Panc1 (cell line): ENCODE data around the gene RABL3.

Experiments
- POLR2AphosphoS5 ChIP-seq: IDR thresholded peaks from 2 replicates; pipeline ENCODE4 v1.6.1; 2012; ENCODE audit warnings: mild to moderate bottlenecking, low read depth, low read length, moderate library complexity
- SIN3A ChIP-seq: IDR thresholded peaks from 2 replicates; pipeline ENCODE4 v1.6.1; 2012; ENCODE audit warnings: low read depth, mild to moderate bottlenecking, low read length, moderate library complexity, borderline replicate concordance; ENCODE audit not compliant: insufficient read depth
- TF ChIP-seq, protein P1 (sequence below): fragments of 450-650 bp; IDR thresholded peaks from 2 replicates; pipeline ENCODE4 v1.5.1; 2017; ENCODE audit warnings: mild to moderate bottlenecking
- TF ChIP-seq, protein P2 (sequence below), 2 experiments: IDR thresholded peaks; 2 replicates each; pipeline ENCODE4 v1.6.1; 2011 to 2012; ENCODE audit warnings: low read depth in 2 of 2, control low read depth in 1 of 2, low read length in 1 of 2, mild to moderate bottlenecking in 1 of 2, moderate library complexity in 1 of 2; ENCODE audit not compliant: insufficient read depth in 1 of 2

- TF ChIP-seq, protein P1, sequence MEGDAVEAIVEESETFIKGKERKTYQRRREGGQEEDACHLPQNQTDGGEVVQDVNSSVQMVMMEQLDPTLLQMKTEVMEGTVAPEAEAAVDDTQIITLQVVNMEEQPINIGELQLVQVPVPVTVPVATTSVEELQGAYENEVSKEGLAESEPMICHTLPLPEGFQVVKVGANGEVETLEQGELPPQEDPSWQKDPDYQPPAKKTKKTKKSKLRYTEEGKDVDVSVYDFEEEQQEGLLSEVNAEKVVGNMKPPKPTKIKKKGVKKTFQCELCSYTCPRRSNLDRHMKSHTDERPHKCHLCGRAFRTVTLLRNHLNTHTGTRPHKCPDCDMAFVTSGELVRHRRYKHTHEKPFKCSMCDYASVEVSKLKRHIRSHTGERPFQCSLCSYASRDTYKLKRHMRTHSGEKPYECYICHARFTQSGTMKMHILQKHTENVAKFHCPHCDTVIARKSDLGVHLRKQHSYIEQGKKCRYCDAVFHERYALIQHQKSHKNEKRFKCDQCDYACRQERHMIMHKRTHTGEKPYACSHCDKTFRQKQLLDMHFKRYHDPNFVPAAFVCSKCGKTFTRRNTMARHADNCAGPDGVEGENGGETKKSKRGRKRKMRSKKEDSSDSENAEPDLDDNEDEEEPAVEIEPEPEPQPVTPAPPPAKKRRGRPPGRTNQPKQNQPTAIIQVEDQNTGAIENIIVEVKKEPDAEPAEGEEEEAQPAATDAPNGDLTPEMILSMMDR = no peak
- TF ChIP-seq POLR2AphosphoS5 = no peak
- TF ChIP-seq SIN3A = no peak
- TF ChIP-seq, protein P2, sequence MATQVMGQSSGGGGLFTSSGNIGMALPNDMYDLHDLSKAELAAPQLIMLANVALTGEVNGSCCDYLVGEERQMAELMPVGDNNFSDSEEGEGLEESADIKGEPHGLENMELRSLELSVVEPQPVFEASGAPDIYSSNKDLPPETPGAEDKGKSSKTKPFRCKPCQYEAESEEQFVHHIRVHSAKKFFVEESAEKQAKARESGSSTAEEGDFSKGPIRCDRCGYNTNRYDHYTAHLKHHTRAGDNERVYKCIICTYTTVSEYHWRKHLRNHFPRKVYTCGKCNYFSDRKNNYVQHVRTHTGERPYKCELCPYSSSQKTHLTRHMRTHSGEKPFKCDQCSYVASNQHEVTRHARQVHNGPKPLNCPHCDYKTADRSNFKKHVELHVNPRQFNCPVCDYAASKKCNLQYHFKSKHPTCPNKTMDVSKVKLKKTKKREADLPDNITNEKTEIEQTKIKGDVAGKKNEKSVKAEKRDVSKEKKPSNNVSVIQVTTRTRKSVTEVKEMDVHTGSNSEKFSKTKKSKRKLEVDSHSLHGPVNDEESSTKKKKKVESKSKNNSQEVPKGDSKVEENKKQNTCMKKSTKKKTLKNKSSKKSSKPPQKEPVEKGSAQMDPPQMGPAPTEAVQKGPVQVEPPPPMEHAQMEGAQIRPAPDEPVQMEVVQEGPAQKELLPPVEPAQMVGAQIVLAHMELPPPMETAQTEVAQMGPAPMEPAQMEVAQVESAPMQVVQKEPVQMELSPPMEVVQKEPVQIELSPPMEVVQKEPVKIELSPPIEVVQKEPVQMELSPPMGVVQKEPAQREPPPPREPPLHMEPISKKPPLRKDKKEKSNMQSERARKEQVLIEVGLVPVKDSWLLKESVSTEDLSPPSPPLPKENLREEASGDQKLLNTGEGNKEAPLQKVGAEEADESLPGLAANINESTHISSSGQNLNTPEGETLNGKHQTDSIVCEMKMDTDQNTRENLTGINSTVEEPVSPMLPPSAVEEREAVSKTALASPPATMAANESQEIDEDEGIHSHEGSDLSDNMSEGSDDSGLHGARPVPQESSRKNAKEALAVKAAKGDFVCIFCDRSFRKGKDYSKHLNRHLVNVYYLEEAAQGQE (IDR thresholded peaks at IDR 0.05; ENCODE audit: insufficient read depth in 1 of 2, low read depth in 2 of 2, low read length in 1 of 2) = no peak
Measured at GRCh38 chr3:120645083-120645845, 97.1 kb downstream of the RABL3 start.
